OCI-LY7 (cell line): ENCODE results near the gene NSMCE1.

Experiments used
- CTCF ChIP-seq: fragments of 200-600 bp; sonication (generic); conservative IDR thresholded peaks from 2 replicates; pipeline ENCODE4 v1.5.1; 2014; ENCODE audit warnings: mild to moderate bottlenecking, antibody characterized with exemption, low read length, moderate library complexity, mixed read lengths
- EZH2phosphoT487 ChIP-seq: fragments of 200-600 bp; sonication (generic); IDR thresholded peaks from 2 replicates; pipeline ENCODE4 v1.6.1; 2018; ENCODE audit warnings: low read depth, borderline replicate concordance, mild to moderate bottlenecking, mixed run types, antibody characterized with exemption, low read length, moderate library complexity, mixed read lengths

- no peak for TF ChIP-seq CTCF
- no peak for TF ChIP-seq EZH2phosphoT487
Measured at GRCh38 chr16:27285676-27286196, 17.2 kb upstream of the NSMCE1 start.
